ENCODE results near the gene RYR2.

- TF ChIP-seq CTCF (IDR thresholded peaks at IDR 0.05), result no peak
- TF ChIP-seq POLR2AphosphoS5 (IDR thresholded peaks at IDR 0.05), result no peak
- no peak for TF ChIP-seq EP300 (IDR thresholded peaks at IDR 0.05)
- no peak for TF ChIP-seq POLR2A (IDR thresholded peaks at IDR 0.05)
Measured at GRCh38 chr1:237492359-237492758, 450.4 kb downstream of the RYR2 start.
